Upper lobe of left lung (tissue), 4 donors: ENCODE measurements around the gene NSD2.

Experiments
- EP300 ChIP-seq, 4 donors: sonication (generic); formaldehyde crosslinking; IDR thresholded peaks; one replicate each; pipeline ENCODE4 v1.5.1; 2017; ENCODE audit warnings: antibody characterized with exemption in 4 of 4, control low read depth in 2 of 4
- TF ChIP-seq, protein P1 (sequence below), 6 experiments: fragments of 450-650 bp in 4 of 6; fragments of 200-600 bp in 2 of 6; sonication (generic) in 2 of 6; IDR thresholded peaks; one replicate each; pipeline ENCODE4 v1.5.1; 2016 to 2019; ENCODE audit warnings: antibody characterized with exemption in 6 of 6

- TF ChIP-seq, protein P1, sequence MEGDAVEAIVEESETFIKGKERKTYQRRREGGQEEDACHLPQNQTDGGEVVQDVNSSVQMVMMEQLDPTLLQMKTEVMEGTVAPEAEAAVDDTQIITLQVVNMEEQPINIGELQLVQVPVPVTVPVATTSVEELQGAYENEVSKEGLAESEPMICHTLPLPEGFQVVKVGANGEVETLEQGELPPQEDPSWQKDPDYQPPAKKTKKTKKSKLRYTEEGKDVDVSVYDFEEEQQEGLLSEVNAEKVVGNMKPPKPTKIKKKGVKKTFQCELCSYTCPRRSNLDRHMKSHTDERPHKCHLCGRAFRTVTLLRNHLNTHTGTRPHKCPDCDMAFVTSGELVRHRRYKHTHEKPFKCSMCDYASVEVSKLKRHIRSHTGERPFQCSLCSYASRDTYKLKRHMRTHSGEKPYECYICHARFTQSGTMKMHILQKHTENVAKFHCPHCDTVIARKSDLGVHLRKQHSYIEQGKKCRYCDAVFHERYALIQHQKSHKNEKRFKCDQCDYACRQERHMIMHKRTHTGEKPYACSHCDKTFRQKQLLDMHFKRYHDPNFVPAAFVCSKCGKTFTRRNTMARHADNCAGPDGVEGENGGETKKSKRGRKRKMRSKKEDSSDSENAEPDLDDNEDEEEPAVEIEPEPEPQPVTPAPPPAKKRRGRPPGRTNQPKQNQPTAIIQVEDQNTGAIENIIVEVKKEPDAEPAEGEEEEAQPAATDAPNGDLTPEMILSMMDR (IDR thresholded peaks at IDR 0.05) = no peak
- TF ChIP-seq EP300 (IDR thresholded peaks at IDR 0.05) = no peak
These were observed 72.7 kb downstream of the NSD2 start for GRCh38 chr4:1943928-1944327.
